Measurements from ENCODE around the gene LDAH. TPM values are rescaled to one million over a fixed set of nuclear protein-coding genes. Genes with fewer than 3 reads are reported as not detected.

The LDAH gene
- total RNA-seq, 3 donors from 2014 or later, result 15.2 to 20.8 (median 18.8) TPM

DNA sequence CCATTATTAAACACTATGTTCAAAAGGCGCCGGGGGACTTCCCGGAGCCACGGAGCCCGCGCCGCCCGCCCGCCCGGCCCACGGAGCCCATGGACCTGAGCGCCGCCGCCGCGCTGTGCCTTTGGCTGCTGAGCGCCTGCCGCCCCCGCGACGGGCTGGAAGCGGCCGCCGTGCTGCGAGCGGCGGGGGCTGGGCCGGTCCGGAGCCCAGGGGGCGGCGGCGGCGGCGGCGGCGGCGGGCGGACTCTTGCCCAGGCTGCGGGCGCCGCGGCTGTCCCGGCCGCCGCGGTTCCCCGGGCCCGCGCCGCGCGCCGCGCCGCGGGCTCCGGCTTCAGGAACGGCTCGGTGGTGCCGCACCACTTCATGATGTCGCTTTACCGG is 155.8 kb downstream of the LDAH start:
- TF ChIP-seq, protein P1, sequence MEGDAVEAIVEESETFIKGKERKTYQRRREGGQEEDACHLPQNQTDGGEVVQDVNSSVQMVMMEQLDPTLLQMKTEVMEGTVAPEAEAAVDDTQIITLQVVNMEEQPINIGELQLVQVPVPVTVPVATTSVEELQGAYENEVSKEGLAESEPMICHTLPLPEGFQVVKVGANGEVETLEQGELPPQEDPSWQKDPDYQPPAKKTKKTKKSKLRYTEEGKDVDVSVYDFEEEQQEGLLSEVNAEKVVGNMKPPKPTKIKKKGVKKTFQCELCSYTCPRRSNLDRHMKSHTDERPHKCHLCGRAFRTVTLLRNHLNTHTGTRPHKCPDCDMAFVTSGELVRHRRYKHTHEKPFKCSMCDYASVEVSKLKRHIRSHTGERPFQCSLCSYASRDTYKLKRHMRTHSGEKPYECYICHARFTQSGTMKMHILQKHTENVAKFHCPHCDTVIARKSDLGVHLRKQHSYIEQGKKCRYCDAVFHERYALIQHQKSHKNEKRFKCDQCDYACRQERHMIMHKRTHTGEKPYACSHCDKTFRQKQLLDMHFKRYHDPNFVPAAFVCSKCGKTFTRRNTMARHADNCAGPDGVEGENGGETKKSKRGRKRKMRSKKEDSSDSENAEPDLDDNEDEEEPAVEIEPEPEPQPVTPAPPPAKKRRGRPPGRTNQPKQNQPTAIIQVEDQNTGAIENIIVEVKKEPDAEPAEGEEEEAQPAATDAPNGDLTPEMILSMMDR (IDR thresholded peaks at IDR 0.05), result no peak
- H3K4me3 ChIP-seq, result no peak overlapping the region
- ATAC-seq (no peak), DNase-seq (no peak)
- no peaks in the 10 kb centered on the region for H3K9me3 ChIP-seq
- no peaks in the 10 kb centered on the region for H3K36me3 ChIP-seq (ENCODE audit: low read depth)
- intact Hi-C loops (cut with DNase I, micrococcal nuclease), result no loop called here
- peaks cover 22% of the 10 kb centered on the region for H3K4me1 ChIP-seq (ENCODE audit: low read depth)

DNA sequence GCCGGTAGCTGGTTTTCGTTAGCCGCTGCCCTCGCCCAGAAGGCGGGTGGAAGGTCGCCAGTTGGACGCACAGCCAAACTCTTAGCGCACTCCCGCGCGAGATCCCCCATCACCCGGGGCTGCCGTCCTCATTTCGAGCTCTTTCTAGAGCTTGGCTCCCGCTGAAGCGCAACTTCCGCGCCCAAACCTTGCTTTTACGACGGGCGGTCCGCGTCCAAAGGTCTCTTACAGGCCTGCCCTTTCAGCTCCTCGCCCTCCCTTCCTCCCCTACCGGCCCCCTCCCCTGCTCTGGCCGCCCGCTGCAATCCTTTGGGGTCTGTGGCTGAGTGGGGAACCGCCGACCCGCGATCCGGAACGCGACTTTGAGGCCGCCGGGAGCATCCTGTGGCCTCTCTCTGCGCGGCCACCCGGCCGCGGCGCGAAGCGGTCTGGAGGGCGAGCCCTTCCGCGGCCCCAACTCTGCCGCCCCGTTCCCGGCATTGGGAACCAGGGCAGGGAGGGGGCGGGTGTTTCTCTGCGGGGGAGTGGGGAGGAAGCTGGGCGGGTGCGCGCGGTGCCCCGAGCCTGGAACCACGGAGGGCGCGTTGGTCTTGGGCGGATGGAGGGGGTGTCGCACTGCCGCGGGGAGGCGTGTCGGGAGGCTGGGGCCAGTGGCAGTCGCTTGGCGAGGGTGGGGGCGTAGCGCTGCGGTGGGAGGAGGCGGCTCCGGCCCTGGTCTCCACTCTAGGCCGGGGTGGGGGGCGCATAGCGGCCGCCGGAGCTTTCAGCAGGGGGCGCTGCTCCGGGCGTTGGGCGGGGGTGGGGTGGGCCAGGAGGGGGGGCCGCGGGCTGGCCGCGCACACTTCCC is 156.4 kb downstream of the LDAH start, which contains the start of gene GDF7:
TSS of gene GDF7 (plus strand) at position 841 of the 847 bp plus-strand sequence. CDS start 96 bp downstream, outside the sequence.
- ATAC-seq (peak; percentile 48), DNase-seq (peak in 2 of 3 donors; percentile 61 to 73)
- intact Hi-C loops (cut with DNase I, micrococcal nuclease), result no loop called here

DNA sequence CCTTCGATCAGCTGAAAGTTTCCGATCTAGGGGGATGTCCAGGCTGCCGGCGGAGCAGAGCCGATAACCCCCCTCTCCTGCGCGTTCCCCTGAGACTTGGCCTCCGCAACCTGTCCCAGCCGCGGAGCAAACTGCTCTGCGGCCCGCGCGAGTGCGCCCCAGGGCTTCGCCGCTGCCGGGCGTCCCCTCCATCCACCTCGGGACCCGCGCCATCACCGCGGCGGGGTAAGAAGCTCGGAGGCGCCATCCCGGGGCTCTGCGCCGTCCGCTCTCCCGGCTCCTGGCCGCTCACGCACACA is 156.9 kb downstream of the LDAH start:
- intact Hi-C loops (cut with DNase I, micrococcal nuclease), result no loop called here
- TF ChIP-seq, protein P1 (IDR thresholded peaks at IDR 0.05), result no peak
- Histone ChIP-seq H3K36me3 (ENCODE audit: low read depth) (no peaks in the 10 kb centered on the region), H3K4me1 (ENCODE audit: low read depth) (peaks cover 22% of the 10 kb centered on the region), H3K9me3 (no peaks in the 10 kb centered on the region), H3K4me3 (no peak overlapping the region)
- DNase-seq (no peak), ATAC-seq (peak; percentile 13)

More for the DNA sequence above, 156.4 kb downstream of the LDAH start, which contains the start of gene GDF7:
- TF ChIP-seq, protein P1 (IDR thresholded peaks at IDR 0.05), result no peak
- Histone ChIP-seq H3K4me1 (ENCODE audit: low read depth) (peaks cover 22% of the 10 kb centered on the region), H3K36me3 (ENCODE audit: low read depth) (no peaks in the 10 kb centered on the region), H3K4me3 (no peak within 1 kb of the TSS), H3K9me3 (no peaks in the 10 kb centered on the region)

DNA sequence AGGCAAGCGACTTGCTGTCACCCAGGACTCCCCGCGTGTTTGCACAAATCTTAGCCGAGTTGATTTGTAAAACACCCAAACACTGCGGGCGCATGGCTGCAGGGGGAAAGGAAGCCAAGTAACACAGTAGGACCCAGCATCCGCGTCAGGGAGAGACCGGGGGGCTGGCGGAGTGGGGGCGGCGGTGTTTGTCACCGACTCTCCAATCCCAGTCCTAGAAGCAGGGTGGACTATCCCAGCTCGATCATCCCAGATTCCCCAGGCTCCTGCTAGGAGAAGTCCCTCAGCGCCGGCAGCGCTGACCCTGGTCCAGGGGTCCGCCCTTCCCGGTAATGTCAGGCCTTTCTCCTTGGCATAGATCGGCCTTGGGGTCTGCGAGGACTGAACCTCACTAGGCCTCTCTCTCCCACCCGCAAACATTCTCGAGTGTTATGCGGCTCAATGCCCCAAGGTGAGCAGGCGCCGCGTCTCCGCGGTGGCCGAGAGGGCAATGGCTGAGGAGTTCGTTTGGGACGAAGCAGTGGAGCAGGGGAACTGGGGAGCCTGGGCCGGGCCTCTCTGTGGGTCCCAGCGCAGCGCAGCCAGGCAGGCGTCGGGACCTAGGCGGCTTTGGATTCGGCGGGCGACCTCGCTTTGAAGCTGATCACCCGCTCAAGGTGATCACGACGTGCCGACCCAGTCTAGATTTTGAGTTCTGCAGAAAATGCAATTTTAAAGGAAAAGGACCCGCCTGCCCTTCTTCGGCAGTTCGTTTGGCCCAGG is 157.5 kb downstream of the LDAH start:
- intact Hi-C loops (cut with DNase I, micrococcal nuclease), result no loop called here
- DNase-seq (no peak), ATAC-seq (no peak)
- Histone ChIP-seq H3K36me3 (ENCODE audit: low read depth) (no peaks in the 10 kb centered on the region), H3K9me3 (no peaks in the 10 kb centered on the region), H3K4me1 (ENCODE audit: low read depth) (peaks cover 22% of the 10 kb centered on the region), H3K4me3 (no peak overlapping the region)
- TF ChIP-seq, protein P1 (IDR thresholded peaks at IDR 0.05), result no peak

DNA sequence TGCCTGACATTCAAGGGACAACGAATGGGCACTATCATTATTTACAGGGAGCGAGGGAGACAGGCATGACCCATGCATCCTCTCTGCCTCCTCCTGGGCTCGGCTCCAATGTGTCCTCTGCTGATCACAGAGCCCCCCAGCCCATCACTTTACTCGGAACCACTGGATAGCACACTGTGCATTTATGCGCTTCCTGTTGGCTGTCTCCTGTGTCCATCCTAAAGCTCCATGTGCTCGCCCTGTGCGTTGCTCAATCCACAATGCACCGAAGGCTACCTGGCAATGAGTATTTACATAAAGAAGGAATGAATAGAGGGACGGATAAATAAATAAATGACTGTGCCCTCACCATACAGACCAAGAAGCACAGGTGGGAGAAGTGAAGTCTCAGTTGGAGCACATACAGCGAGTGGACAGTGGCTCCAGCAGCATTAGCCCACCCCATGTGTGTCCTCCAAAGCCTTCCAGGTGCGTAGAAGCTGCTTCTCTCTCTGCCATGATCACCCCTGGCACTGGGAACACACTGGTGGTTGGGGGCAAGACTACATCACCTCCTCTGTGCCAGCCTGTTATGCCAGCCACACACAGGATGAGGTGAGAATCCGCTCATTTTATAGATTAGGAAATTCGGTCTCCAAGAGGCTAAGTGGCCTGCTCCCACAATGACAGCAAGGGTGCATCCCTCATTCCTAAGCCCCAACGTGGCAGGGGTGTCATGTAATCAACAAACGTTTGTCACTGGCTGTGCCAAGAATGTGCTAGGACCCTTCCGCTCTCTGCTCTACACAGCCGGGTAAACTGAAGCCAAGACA is 158.3 kb downstream of the LDAH start:
- ATAC-seq (no peak), DNase-seq (no peak)
- Histone ChIP-seq H3K9me3 (no peaks in the 10 kb centered on the region), H3K36me3 (ENCODE audit: low read depth) (no peaks in the 10 kb centered on the region), H3K4me1 (ENCODE audit: low read depth) (peaks cover 22% of the 10 kb centered on the region), H3K4me3 (no peak overlapping the region)
- TF ChIP-seq, protein P1 (IDR thresholded peaks at IDR 0.05), result no peak
- intact Hi-C loops (cut with DNase I, micrococcal nuclease), result no loop called here

Data from mucosa of descending colon (tissue), 3 donors.